Endothelial cell of umbilical vein (primary cell): ENCODE results near the gene ZSCAN2. TPM values are rescaled to one million over a fixed set of nuclear protein-coding genes. Genes with fewer than 3 reads are reported as not detected.
"Not testable (repeated sequence)": the region's sequence is repeated elsewhere in the genome, so short reads cannot be mapped to it uniquely, and the experiment has no call there.

Source experiments
- BruUV-seq: library from RNA; stranded (reverse); fragments of 400-500 nt; replicated peaks from 2 replicates; lab custom pipeline; 2021; lab: Mats Ljungman, UMichigan
- CTCF ChIA-PET: fragments of 300-600, 350-600 bp; sonication (Branson Sonifier 250); formaldehyde crosslinking; loops from one replicate; lab custom pipeline; 2021; ENCODE audit warnings: antibody characterized with exemption, inconsistent platforms; lab: Charles Lee
- POLR2A ChIA-PET: fragments of 300-600, 350-600 bp; sonication (Branson Sonifier 250); formaldehyde crosslinking; loops from one replicate; lab custom pipeline; 2021; ENCODE audit warnings: antibody characterized with exemption, inconsistent platforms; lab: Charles Lee
- DNase-seq: peaks from one replicate; pipeline ENCODE4 v3.0.0-alpha.2; 2011; ENCODE audit warnings: low read depth, low spot score
- FAIRE-seq: peaks from 2 replicates; lab custom pipeline; 2011; peaks lifted over from hg19 to GRCh38; lab: Jason Lieb, UNC
- H2AFZ ChIP-seq: 2 replicates; pipeline ENCODE4 v1.6.0; 2012; ENCODE audit warnings: low read depth, low read length, control low read depth, inconsistent platforms
- H3K27ac ChIP-seq: 2 replicates; pipeline ENCODE4 v1.5.1; 2011; ENCODE audit warnings: low read depth, mild to moderate bottlenecking, control low read depth, low read length, moderate library complexity; ENCODE audit not compliant: insufficient read depth
- H3K27me3 ChIP-seq, 2 experiments: 2 replicates each; pipeline versions ENCODE4 v1.6.0 to v1.6.1; 2011; ENCODE audit warnings: low read length in 2 of 2, mixed read lengths in 1 of 2; ENCODE audit not compliant: control insufficient read depth in 2 of 2, insufficient read depth in 2 of 2
- H3K36me3 ChIP-seq, 2 experiments: 2 replicates in 1 of 2; 3 replicates in 1 of 2; pipeline ENCODE4 v1.5.1; 2011; ENCODE audit warnings: low read length in 2 of 2, mild to moderate bottlenecking in 1 of 2, moderate library complexity in 1 of 2; ENCODE audit not compliant: control insufficient read depth in 2 of 2, insufficient read depth in 2 of 2; ENCODE audit errors: extremely low read depth in 1 of 2
- H3K4me1 ChIP-seq: 3 replicates; pipeline ENCODE4 v1.5.1; 2011; ENCODE audit warnings: mild to moderate bottlenecking, low read length; ENCODE audit not compliant: control insufficient read depth, insufficient read depth; ENCODE audit errors: extremely low read depth
- H3K4me2 ChIP-seq: 2 replicates; pipeline ENCODE4 v1.6.1; 2011; ENCODE audit warnings: low read length, control low read depth, mixed read lengths; ENCODE audit not compliant: insufficient read depth
- H3K4me3 ChIP-seq, 3 experiments: fragments of 200-600 bp in 1 of 3; sonication (generic), shearing (Covaris generic) in 1 of 3; replicated peaks in 1 of 3; 2 replicates each; pipeline ENCODE4 v1.5.1; 2011 to 2016; ENCODE audit warnings: control low read depth in 3 of 3, low read length in 3 of 3, mild to moderate bottlenecking in 2 of 3, inconsistent platforms in 1 of 3, low read depth in 1 of 3, moderate library complexity in 1 of 3; ENCODE audit not compliant: insufficient read depth in 1 of 3
- H3K79me2 ChIP-seq: 2 replicates; pipeline ENCODE4 v1.6.0; 2012; ENCODE audit warnings: low read length, inconsistent platforms; ENCODE audit not compliant: control insufficient read depth, insufficient read depth
- H3K9ac ChIP-seq: replicated peaks from 2 replicates; pipeline ENCODE3; 2011; ENCODE audit warnings: low read length, control low read depth; ENCODE audit not compliant: insufficient read depth; ENCODE audit errors: extremely low read depth
- H3K9me1 ChIP-seq: replicated peaks from 3 replicates; pipeline ENCODE4 v1.6.0; 2011; ENCODE audit warnings: mild to moderate bottlenecking, low read length; ENCODE audit not compliant: control insufficient read depth, insufficient read depth; ENCODE audit errors: extremely low read depth
- H3K9me3 ChIP-seq: replicated peaks from 2 replicates; pipeline ENCODE4 v1.5.1; 2012; ENCODE audit warnings: low read length, inconsistent platforms; ENCODE audit not compliant: control insufficient read depth, insufficient read depth
- H4K20me1 ChIP-seq: replicated peaks from 2 replicates; pipeline ENCODE3; 2011; ENCODE audit warnings: mild to moderate bottlenecking, low read length; ENCODE audit not compliant: control insufficient read depth, insufficient read depth; ENCODE audit errors: extremely low read depth
- CTCF ChIP-seq, 2 donors: IDR thresholded peaks; 1 replicate in 1 of 2; 2 replicates in 1 of 2; pipeline ENCODE4 v1.5.1; 2011; ENCODE audit warnings: low read length in 2 of 2, mild to moderate bottlenecking in 2 of 2, moderate library complexity in 2 of 2, control low read depth in 1 of 2, inconsistent platforms in 1 of 2, low read depth in 1 of 2; ENCODE audit not compliant: insufficient read depth in 1 of 2; ENCODE audit errors: extremely low read depth in 1 of 2
- EZH2 ChIP-seq: IDR thresholded peaks from 2 replicates; pipeline ENCODE4 v1.6.1; 2012; ENCODE audit warnings: borderline replicate concordance, low read depth, mild to moderate bottlenecking, moderate library complexity, low read length, inconsistent platforms; ENCODE audit not compliant: severe bottlenecking
- FOS ChIP-seq: IDR thresholded peaks from 2 replicates; pipeline ENCODE4 v1.6.1; 2011; ENCODE audit warnings: mild to moderate bottlenecking, low read length, moderate library complexity, borderline replicate concordance; ENCODE audit not compliant: insufficient read depth
- GATA2 ChIP-seq: IDR thresholded peaks from 2 replicates; pipeline ENCODE4 v1.7.0; 2011; ENCODE audit warnings: low read depth, mild to moderate bottlenecking, moderate library complexity, mixed read lengths, low read length; ENCODE audit not compliant: insufficient read length, insufficient read depth
- JUN ChIP-seq: IDR thresholded peaks from 2 replicates; pipeline ENCODE4 v1.6.1; 2011; ENCODE audit warnings: borderline replicate concordance, low read depth; ENCODE audit not compliant: insufficient read length, insufficient read depth
- MAX ChIP-seq: IDR thresholded peaks from 2 replicates; pipeline ENCODE4 v1.6.1; 2011; ENCODE audit not compliant: insufficient read depth, insufficient read length
- MYC ChIP-seq: IDR thresholded peaks from one replicate; pipeline ENCODE4 v1.6.1; 2011; ENCODE audit warnings: mild to moderate bottlenecking, low read depth, low read length
- POLR2A ChIP-seq: IDR thresholded peaks from 2 replicates; pipeline ENCODE4 v1.6.1; 2012; ENCODE audit warnings: low read depth, mild to moderate bottlenecking, control low read depth, low read length
- POLR2AphosphoS5 ChIP-seq: IDR thresholded peaks from 2 replicates; pipeline ENCODE4 v1.6.1; 2012; ENCODE audit warnings: low read depth, mild to moderate bottlenecking, control low read depth, low read length, moderate library complexity; ENCODE audit not compliant: insufficient read depth
- dilution Hi-C: fragments of 300-500 bp; cut with MboI; formaldehyde crosslinking; loops from one replicate; pipeline ENCODE4 v1.15.0; 2019; ENCODE audit warnings: low sequenced_read_pairs; ENCODE audit not compliant: extremely low pct_ligation_motif_present
- intact Hi-C: fragments of 100-400 bp; cut with micrococcal nuclease; formaldehyde crosslinking; loops from one replicate; pipeline ENCODE4 v1.10.0; 2022
- polyA plus RNA-seq, 4 experiments: library from polyadenylated mRNA; depleted of rRNA in 3 of 4; stranded (reverse) in 3 of 4; unstranded in 1 of 4; fragments of >200 nt; gene quantifications; 2 replicates each; pipeline versions ENCODE4 v1.2.1 to v1.2.3, GENCODE V29; 2011 to 2012; ENCODE audit warnings: missing spikeins in 1 of 4
- total RNA-seq: library from RNA; stranded (reverse); gene quantifications from 2 replicates; pipeline ENCODE4 v1.2.3, GENCODE V29; 2021

ZSCAN2 gene
- total and polyA plus RNA-seq, 2 donors (not counting 3 experiments of a cell fraction or from before 2014, with no cell fraction given): 12.9 to 13.5 TPM

- Histone ChIP-seq H2AFZ (no peak overlapping the region), H3K9me1 (no peaks in the 10 kb centered on the region), H3K27ac (no peak overlapping the region), H4K20me1 (no peaks in the 10 kb centered on the region), H3K36me3 (no peaks in the 10 kb centered on the region), H3K27me3 (no peaks in the 10 kb centered on the region), H3K4me3 (no peak overlapping the region), H3K4me2 (no peak overlapping the region), H3K9ac (no peak overlapping the region), H3K4me1 (peaks cover 11% of the 10 kb centered on the region), H3K9me3 (no peaks in the 10 kb centered on the region), H3K79me2 (no peaks in the 10 kb centered on the region)
- dilution Hi-C loops (no loop called here), intact Hi-C loops (no loop called here)
- CTCF ChIA-PET: no interaction called here
- FAIRE-seq: no peak
- TF ChIP-seq JUN: no peak
- no peak for TF ChIP-seq POLR2AphosphoS5
- no peak for TF ChIP-seq GATA2
- TF ChIP-seq EZH2: no peak
- no peak for TF ChIP-seq MYC
- TF ChIP-seq MAX: no peak
- no peak for TF ChIP-seq POLR2A
- no peak for TF ChIP-seq CTCF (IDR thresholded peaks at IDR 0.05; ENCODE audit: extremely low read depth in 1 of 2, insufficient read depth in 1 of 2, low read depth in 1 of 2, low read length in 2 of 2)
- TF ChIP-seq FOS: no peak
- BruUV-seq: no TSS peak
- POLR2A ChIA-PET: no interaction called here
- no peak for DNase-seq
Measured at GRCh38 chr15:84582583-84583157, 18.1 kb upstream of the ZSCAN2 start.

GRCh38 chr15:84583921-84584320, 16.9 kb upstream of the ZSCAN2 start:
- H3K27ac ChIP-seq, intact Hi-C loops, H2AFZ ChIP-seq, DNase-seq, H3K4me2 ChIP-seq, BruUV-seq, H3K79me2 ChIP-seq, H3K36me3 ChIP-seq, H3K4me3 ChIP-seq, H3K9me3 ChIP-seq, dilution Hi-C loops, H3K9me1 ChIP-seq, H3K9ac ChIP-seq, CTCF ChIA-PET, FAIRE-seq, H4K20me1 ChIP-seq, POLR2A ChIA-PET, H3K27me3 ChIP-seq: not testable (repeated sequence)
- peaks cover 16% of the 10 kb centered on the region for H3K4me1 ChIP-seq
